Measurements from ENCODE around the gene PHF20.
"Not testable (repeated sequence)": the region's sequence is repeated elsewhere in the genome, so short reads cannot be mapped to it uniquely, and the experiment has no call there.

The PHF20 gene

DNA sequence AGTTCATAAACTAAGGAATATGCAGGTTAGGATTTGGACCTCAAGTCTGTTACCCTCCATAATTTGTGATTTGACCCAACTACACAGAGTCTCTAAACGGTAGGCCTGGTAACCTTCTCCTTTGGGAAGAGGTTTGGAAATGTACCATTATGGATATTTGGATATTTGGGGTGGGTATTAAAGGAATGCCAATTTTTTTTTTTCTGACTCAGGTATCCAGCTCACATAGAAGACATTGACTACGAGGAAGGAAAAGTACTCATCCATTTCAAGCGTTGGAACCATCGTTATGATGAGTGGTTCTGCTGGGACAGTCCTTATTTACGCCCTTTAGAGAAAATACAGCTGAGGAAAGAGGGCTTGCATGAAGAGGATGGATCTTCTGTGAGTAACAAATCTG, 70.5 kb downstream of the PHF20 start:
- FAIRE-seq, result no peak

GRCh38 chr20:35843894-35844293, 72.1 kb downstream of the PHF20 start:
- not testable (repeated sequence) for FAIRE-seq

DNA sequence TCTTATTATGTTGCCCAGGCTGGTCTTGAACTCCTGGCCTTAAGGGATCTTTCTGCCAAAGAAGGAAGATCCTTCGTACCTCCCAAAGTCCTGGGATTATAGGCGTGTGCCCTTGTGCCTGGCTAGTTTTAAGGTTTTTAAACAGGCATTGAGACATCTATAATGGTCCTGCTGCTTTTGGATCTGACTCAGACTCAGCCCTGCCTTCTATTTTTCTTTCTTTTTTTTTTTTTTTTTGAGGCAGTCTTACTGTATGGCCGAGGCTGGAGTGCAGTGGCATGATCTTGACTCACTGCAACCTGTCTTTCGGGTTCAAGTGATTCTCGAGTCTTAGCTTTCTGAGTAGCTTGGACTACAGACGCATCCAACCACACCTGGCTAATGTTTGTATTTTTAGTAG, 73.7 kb downstream of the PHF20 start:
- FAIRE-seq, result no peak

DNA sequence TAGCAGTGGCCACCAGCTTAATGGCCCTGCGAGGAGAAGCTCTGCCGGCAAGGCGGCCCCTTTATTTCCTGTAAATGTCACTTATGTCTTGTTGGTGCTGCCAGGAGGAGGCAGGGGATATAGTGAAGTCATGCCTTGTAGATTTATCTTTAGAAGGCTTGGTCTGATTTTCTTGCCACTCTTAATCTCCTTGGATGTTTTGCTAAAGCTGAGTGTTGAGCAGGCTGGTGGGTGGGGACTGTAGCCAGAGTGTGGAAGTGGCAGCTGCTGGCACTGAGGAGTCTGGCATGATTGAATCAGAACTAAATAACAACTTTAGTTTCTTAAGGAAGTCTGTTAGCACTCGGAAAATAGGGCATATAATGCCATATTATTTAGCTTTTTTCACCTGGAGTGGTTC, 77.9 kb downstream of the PHF20 start:
- FAIRE-seq, result no peak

- not testable (repeated sequence) for FAIRE-seq
These were observed 79.8 kb downstream of the PHF20 start for GRCh38 chr20:35851659-35852058.

GRCh38 chr20:35854713-35855348, 83.0 kb downstream of the PHF20 start:
- FAIRE-seq, result no peak

GRCh38 chr20:35855641-35856040, 83.8 kb downstream of the PHF20 start:
- FAIRE-seq, result not testable (repeated sequence)

GRCh38 chr20:35856866-35857265, 85.1 kb downstream of the PHF20 start:
- FAIRE-seq, result no peak

GRCh38 chr20:35866418-35867202, 94.8 kb downstream of the PHF20 start:
- FAIRE-seq, result no peak

DNA sequence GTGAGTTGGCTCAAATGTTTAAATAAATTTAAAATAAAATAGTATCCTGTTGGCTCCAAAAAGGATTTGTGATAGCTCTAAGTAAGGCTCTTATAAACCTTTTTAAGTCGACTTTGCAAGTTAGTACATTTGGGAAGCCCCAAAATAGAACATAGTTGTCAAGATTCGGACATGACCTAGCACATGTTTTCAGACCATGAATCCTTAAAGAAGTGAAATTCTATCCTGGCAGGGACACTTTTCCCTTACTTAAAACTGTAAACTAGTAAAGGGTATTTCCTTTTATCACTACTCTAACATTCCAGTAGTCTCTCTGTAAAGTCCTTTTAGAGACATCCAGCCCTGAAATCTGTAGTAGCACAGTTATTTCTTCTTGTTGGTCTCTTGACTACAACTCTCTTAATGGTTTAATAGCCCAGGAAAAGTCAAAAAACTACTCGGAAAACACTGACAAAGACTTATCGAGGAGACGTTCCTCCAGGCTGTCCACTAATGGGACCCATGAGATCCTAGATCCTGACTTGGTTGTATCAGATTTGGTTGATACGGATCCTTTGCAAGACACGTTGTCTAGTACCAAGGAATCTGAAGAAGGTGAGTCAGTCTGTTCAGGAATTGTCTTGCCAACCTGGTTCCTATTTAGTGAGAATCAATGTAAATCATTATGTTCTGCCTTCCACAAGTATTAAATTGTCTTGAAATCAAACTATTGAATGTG, 98.9 kb downstream of the PHF20 start:
- FAIRE-seq, result no peak

DNA sequence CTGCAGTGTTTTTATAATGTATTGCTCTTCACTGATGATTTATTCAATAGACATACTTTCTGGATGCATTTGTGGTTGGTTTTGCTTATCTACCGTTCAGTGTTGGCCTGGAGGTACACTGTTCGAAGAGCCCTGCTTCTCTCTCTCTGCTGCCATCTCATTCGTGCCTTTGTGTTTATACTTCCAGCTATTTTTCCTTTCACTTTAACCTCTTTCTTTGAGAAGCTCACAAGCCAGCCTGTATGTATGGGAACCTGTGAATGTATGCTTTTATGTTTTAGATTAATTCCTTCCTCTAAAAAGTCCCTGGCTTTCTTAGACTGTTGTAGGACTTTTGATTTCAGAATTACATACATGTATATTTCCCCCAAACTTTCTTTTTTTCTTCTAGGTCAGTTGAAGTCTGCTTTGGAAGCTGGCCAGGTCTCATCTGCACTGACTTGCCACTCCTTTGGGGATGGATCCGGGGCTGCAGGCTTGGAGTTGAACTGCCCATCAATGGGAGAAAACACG, 99.5 kb downstream of the PHF20 start:
- no peak for FAIRE-seq

GRCh38 chr20:35876033-35876320, 104.2 kb downstream of the PHF20 start:
- no peak for FAIRE-seq

DNA sequence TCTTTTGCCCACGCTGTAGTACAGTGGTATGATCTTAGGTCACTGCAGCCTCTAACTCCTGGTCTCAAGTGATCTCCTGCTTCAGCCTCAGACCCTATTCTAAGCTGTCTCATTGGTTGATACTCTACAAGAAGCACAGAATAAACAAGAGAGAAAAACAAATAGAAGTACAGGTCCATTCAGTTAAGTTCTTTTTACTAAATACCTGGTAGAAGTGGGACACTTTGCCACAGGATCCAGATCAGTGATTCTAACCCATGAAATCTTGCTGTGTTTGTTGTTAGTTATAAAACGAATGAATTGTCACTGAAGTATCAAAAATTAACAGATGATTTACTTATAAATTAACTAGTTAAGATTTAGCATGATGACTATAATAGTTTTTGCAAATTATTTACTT, 105.8 kb downstream of the PHF20 start:
- FAIRE-seq, result no peak

DNA sequence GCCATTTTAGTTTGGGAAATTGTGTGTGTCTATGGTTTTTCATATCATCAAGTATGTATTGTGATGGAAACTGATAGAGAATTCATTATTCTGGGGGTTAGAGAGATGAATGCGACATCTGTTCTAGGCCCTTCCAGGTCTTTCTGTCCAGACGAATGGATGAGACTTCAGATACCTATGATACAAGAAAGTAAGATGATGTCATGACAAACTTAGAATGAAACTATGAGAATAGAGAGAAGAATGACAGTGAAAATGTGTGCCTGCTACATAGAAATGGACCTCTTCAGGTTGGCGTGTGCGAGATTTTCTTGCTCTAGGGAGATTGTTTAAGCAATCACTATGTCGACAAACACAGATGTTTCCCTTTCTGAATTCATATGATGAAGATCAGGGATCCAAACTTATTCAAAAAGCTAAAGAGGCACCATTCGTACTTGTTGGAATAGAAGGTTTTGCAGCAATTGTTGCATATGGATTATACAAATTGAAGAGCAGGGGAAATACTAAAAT, 106.4 kb downstream of the PHF20 start:
- FAIRE-seq, result no peak

DNA sequence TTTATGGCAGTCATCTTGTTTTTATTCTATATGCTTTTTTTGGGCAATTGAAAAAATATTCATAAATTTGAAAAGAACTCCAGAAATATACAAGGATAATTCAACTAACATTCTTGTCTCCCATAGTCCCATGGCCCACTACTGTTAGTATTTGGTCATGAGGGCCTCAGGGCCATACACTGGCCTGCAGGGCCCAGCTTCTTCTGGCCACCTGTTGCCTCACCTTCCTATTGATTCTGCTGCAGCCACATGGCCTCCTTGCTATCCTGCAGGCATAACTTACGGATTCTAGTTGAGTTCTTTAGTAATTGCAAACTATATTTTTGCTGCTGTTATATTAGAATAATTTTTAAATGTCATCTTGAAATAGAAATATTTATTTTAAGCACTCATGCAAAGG, 109.9 kb downstream of the PHF20 start:
- no peak for FAIRE-seq

GRCh38 chr20:35882427-35883161, 110.8 kb downstream of the PHF20 start:
- not testable (repeated sequence) for FAIRE-seq

DNA sequence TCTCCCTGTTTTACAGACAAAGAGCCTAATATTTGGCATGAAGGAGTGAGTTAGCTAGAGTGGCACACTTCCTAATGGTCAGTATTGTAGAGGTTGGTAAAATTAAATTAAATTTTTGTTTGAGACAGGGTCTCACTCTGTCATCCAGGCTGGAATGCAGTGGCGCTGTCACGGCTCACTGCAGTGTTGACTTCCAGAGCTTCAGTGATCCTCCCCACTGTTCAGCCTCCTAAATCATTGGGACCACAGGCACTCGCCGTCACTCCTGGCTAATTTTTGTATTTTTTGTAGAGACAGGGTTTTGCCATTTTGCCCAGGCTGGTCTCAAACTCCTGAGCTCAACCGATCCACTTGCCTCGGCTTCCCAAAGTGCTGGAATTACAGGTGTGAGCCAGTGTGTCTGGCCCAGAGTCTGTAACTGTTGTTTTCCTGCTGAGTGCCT, 111.5 kb downstream of the PHF20 start:
- no peak for FAIRE-seq

GRCh38 chr20:35883778-35884540, 112.1 kb downstream of the PHF20 start:
- peak; percentile 28 for FAIRE-seq

DNA sequence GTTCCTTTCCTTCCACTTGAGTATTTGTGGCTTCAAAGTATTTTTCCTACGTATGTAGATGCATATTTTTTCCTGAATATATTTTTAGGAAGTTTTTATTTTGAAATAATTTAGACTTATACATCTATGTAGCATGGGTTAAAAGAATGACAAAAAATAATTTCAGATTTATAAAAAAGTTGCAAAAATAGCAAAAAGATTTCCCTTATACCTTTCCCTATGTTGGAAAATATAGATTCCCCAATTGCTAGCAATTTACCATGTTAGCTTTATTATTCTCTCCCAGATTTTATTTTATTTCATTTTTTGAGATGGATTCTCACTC, 112.7 kb downstream of the PHF20 start:
- FAIRE-seq, result no peak

GRCh38 chr20:35885212-35885611, 113.4 kb downstream of the PHF20 start:
- FAIRE-seq, result no peak

GRCh38 chr20:35886537-35886936, 114.7 kb downstream of the PHF20 start:
- no peak for FAIRE-seq

DNA sequence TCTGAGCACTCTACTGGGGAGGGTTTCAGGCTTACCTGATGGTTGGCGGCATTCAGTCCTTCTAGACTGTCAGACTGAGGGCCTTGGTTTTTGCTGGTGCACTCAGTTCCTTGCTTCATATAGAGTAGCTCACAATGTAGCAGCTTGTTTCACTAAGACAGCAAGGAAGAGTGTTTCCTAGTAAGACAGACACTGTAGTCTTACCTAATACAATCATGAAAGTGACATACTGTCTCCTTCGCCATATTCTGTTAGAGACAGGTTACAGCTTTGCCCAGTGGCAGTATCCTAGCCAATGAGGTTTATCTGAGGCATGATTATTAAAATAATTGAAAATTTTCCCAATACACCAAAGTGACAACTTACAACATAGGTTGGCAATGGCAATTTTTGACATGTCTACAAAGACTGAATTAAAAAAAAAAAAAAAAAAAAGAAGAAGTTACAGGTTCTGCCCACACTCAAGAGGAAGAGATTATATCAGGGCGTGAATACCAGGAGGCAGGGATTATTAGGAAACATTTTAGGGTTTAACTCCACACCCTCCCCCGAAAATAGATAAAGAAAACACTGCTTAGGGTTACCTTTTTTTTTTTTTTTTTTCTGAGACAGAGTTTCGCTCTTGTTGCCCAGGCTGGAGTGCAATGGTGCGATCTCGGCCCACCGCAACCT, 115.7 kb downstream of the PHF20 start:
- FAIRE-seq, result no peak

Measured in TTC549 (cell line).